WTC11 (cell line): ENCODE results near the gene GBF1. TPM values are rescaled to one million over a fixed set of nuclear protein-coding genes. Genes with fewer than 3 reads are reported as not detected.
A peak's percentile ranks its signal among the peaks of the same experiment; 100 is the strongest.

Source experiments
- ATAC-seq: fragments of 200-7000 bp; cut with Tn5 transposase; 2 replicates; pipeline ENCODE4 v1.10.0; 2021; ENCODE audit warnings: mild to moderate bottlenecking, moderate library complexity
- CTCF ChIA-PET: fragments of 300-600 bp; sonication (Branson Sonifier 250); formaldehyde crosslinking; loops from one replicate; lab custom pipeline; 2021; ENCODE audit warnings: antibody characterized with exemption; lab: Charles Lee
- POLR2A ChIA-PET: fragments of 350-600 bp; sonication (Branson Sonifier 250); formaldehyde crosslinking; loops from one replicate; lab custom pipeline; 2021; ENCODE audit warnings: antibody characterized with exemption; lab: Charles Lee
- DNase-seq: peaks from one replicate; pipeline ENCODE4 v3.0.0; 2021; ENCODE audit warnings: low spot score
- H3K27ac Mint-ChIP-seq: 2 replicates; pipeline ENCODE4 v1.8.0; 2021; ENCODE audit warnings: mixed read lengths
- H3K27me3 Mint-ChIP-seq: 2 replicates; pipeline ENCODE4 v1.8.0; 2021; ENCODE audit warnings: low read depth, mild to moderate bottlenecking, moderate library complexity, mixed read lengths
- H3K36me3 Mint-ChIP-seq: 2 replicates; pipeline ENCODE4 v1.8.0; 2021; ENCODE audit warnings: mixed read lengths
- H3K4me1 Mint-ChIP-seq: 2 replicates; pipeline ENCODE4 v1.8.0; 2022; ENCODE audit warnings: mixed read lengths
- H3K4me3 Mint-ChIP-seq: 2 replicates; pipeline ENCODE4 v1.8.0; 2021; ENCODE audit warnings: mild to moderate bottlenecking, moderate library complexity, mixed read lengths
- H3K9me3 Mint-ChIP-seq: 2 replicates; pipeline ENCODE4 v1.8.0; 2021; ENCODE audit warnings: mixed read lengths
- CDX4 ChIP-seq: fragments of 250-450 bp; sonication (Bioruptor Pico); IDR thresholded peaks from 2 replicates; pipeline ENCODE4 v1.9.0; 2021; ENCODE audit warnings: moderate library complexity, mild to moderate bottlenecking, inconsistent platforms, borderline replicate concordance
- CREM ChIP-seq: sonication (generic); formaldehyde crosslinking; IDR thresholded peaks from 2 replicates; pipeline ENCODE4 v1.8.1; 2022; ENCODE audit warnings: mild to moderate bottlenecking, missing genetic modification reagents, moderate library complexity
- CTCF ChIP-seq: fragments of 200-600 bp; IDR thresholded peaks from 2 replicates; pipeline ENCODE4 v1.8.0; 2022; ENCODE audit warnings: antibody characterized with exemption
- E2F4 ChIP-seq: sonication (generic); formaldehyde crosslinking; IDR thresholded peaks from 2 replicates; pipeline ENCODE4 v1.8.1; 2022; ENCODE audit warnings: low read depth, mild to moderate bottlenecking, moderate library complexity, missing genetic modification reagents, borderline replicate concordance
- E2F5 ChIP-seq: sonication (generic); formaldehyde crosslinking; IDR thresholded peaks from 2 replicates; pipeline ENCODE4 v1.8.1; 2022; ENCODE audit warnings: mild to moderate bottlenecking, moderate library complexity, missing genetic modification reagents
- ESRRA ChIP-seq: sonication (generic); formaldehyde crosslinking; IDR thresholded peaks from 2 replicates; pipeline ENCODE4 v1.8.1; 2022; ENCODE audit warnings: mild to moderate bottlenecking, missing genetic modification reagents, borderline replicate concordance
- GTF2I ChIP-seq: fragments of 250-450 bp; sonication (Bioruptor Pico); conservative IDR thresholded peaks from 2 replicates; pipeline ENCODE4 v1.4.0; 2021; ENCODE audit warnings: mild to moderate bottlenecking
- IRF1 ChIP-seq: sonication (generic); formaldehyde crosslinking; IDR thresholded peaks from 2 replicates; pipeline ENCODE4 v1.8.0; 2023; ENCODE audit warnings: missing genetic modification reagents
- JUN ChIP-seq: sonication (generic); formaldehyde crosslinking; IDR thresholded peaks from 2 replicates; pipeline ENCODE4 v1.8.0; 2023; ENCODE audit warnings: mild to moderate bottlenecking, missing genetic modification reagents
- KAT7 ChIP-seq: sonication (generic); formaldehyde crosslinking; IDR thresholded peaks from 2 replicates; pipeline ENCODE4 v1.8.1; 2023; ENCODE audit warnings: missing genetic modification reagents, mild to moderate bottlenecking, borderline replicate concordance
- NFATC4 ChIP-seq: fragments of 250-450 bp; sonication (Bioruptor Pico); IDR thresholded peaks from 2 replicates; pipeline ENCODE4 v1.9.0; 2021; ENCODE audit warnings: mild to moderate bottlenecking
- NFYB ChIP-seq: sonication (generic); formaldehyde crosslinking; conservative IDR thresholded peaks from 2 replicates; pipeline ENCODE4 v1.8.0; 2022; ENCODE audit warnings: low read depth, missing genetic modification reagents
- NR1H2 ChIP-seq: sonication (generic); formaldehyde crosslinking; IDR thresholded peaks from 2 replicates; pipeline ENCODE4 v1.9.0; 2021; ENCODE audit warnings: mild to moderate bottlenecking, moderate library complexity, missing genetic modification reagents
- PREB ChIP-seq: sonication (generic); formaldehyde crosslinking; IDR thresholded peaks from 2 replicates; pipeline ENCODE4 v1.8.1; 2022; ENCODE audit warnings: mild to moderate bottlenecking, missing genetic modification reagents, moderate library complexity, borderline replicate concordance
- SMAD3 ChIP-seq: sonication (generic); formaldehyde crosslinking; IDR thresholded peaks from 2 replicates; pipeline ENCODE4 v1.8.0; 2022; ENCODE audit warnings: missing genetic modification reagents, mild to moderate bottlenecking, borderline replicate concordance
- SP1 ChIP-seq: sonication (generic); formaldehyde crosslinking; conservative IDR thresholded peaks from 2 replicates; pipeline ENCODE4 v1.8.1; 2022; ENCODE audit warnings: missing genetic modification reagents
- ZBTB21 ChIP-seq: sonication (generic); formaldehyde crosslinking; IDR thresholded peaks from 2 replicates; pipeline ENCODE4 v1.8.1; 2023; ENCODE audit warnings: mild to moderate bottlenecking, missing genetic modification reagents, borderline replicate concordance
- ZNF263 ChIP-seq: sonication (generic); formaldehyde crosslinking; IDR thresholded peaks from 2 replicates; pipeline ENCODE4 v1.8.1; 2022; ENCODE audit warnings: low read depth, mild to moderate bottlenecking, moderate library complexity, missing genetic modification reagents
- ZNF423 ChIP-seq: fragments of 250-450 bp; sonication (Bioruptor Pico); IDR thresholded peaks from 2 replicates; pipeline ENCODE4 v2.1.2; 2022; ENCODE audit warnings: mild to moderate bottlenecking, moderate library complexity
- ZNF512 ChIP-seq: sonication (generic); formaldehyde crosslinking; IDR thresholded peaks from 2 replicates; pipeline ENCODE4 v1.8.1; 2022; ENCODE audit warnings: missing genetic modification reagents, borderline replicate concordance
- ZNF671 ChIP-seq: fragments of 250-450 bp; sonication (Bioruptor Pico); IDR thresholded peaks from 2 replicates; pipeline ENCODE4 v1.8.0; 2021; ENCODE audit warnings: mild to moderate bottlenecking
- total RNA-seq: library from RNA; stranded (reverse); gene quantifications from 3 replicates; pipeline ENCODE4 v1.2.3, GENCODE V29; 2021

Gene GBF1
- total RNA-seq, 1 experiment from 2014 or later, result 32.4 TPM

- TF ChIP-seq ESRRA (CRISPR knock-in tag) (no peak), SMAD3 (CRISPR knock-in tag) (no peak), JUN (CRISPR knock-in tag) (no peak), IRF1 (no peak), ZNF512 (CRISPR knock-in tag) (no peak), NR1H2 (no peak), ZNF671 (CRISPR knock-in tag) (no peak)
Measured at GRCh38 chr10:102396317-102396650, 151.0 kb downstream of the GBF1 start (continued).

GRCh38 chr10:102396730-102397151 is 151.4 kb downstream of the GBF1 start:
- Mint-ChIP-seq H3K27me3 (peaks cover 47% of the 10 kb centered on the region), H3K4me1 (peaks cover 21% of the 10 kb centered on the region), H3K4me3 (peak overlapping the region; percentile 75), H3K36me3 (no peaks in the 10 kb centered on the region; the same call in 1 of the 2 replicates), H3K27ac (no peak overlapping the region), H3K9me3 (no peaks in the 10 kb centered on the region)
- DNase-seq (no peak), ATAC-seq (no peak)
- TF ChIP-seq ZNF423 (CRISPR knock-in tag), result no peak
- TF ChIP-seq GTF2I (CRISPR knock-in tag), result no peak
- TF ChIP-seq SP1 (CRISPR knock-in tag), result no peak
- TF ChIP-seq CDX4 (CRISPR knock-in tag), result no peak
- no peak for TF ChIP-seq NFYB
- CTCF ChIA-PET, result interaction anchor here (1.3 to 9.1 kb wide), 9 partner anchors 13 to 167 kb away, joined by 4 to 115 read pairs (median 15); partner anchors contain the start of genes CUEDC2 and FBXL15
- POLR2A ChIA-PET, result no interaction called here

GRCh38 chr10:102397222-102398171 is 152.2 kb downstream of the GBF1 start:
- ATAC-seq (no peak), DNase-seq (no peak)
- POLR2A ChIA-PET, result no interaction called here
- H3K27ac Mint-ChIP-seq, result no peak overlapping the region
- H3K36me3 Mint-ChIP-seq, result no peaks in the 10 kb centered on the region; the same call in 1 of the 2 replicates
- TF ChIP-seq E2F4 (CRISPR knock-in tag) (no peak), CTCF (no peak), PREB (CRISPR knock-in tag) (no peak), CDX4 (CRISPR knock-in tag) (no peak), E2F5 (CRISPR knock-in tag) (no peak), KAT7 (no peak), ZNF263 (CRISPR knock-in tag) (no peak), CREM (no peak), NFATC4 (CRISPR knock-in tag) (no peak), ZBTB21 (CRISPR knock-in tag) (no peak)
- H3K9me3 Mint-ChIP-seq, result no peaks in the 10 kb centered on the region
- peak overlapping the region; percentile 75; the same call in 1 of the 2 replicates for H3K4me3 Mint-ChIP-seq
- peaks cover 40% of the 10 kb centered on the region for H3K27me3 Mint-ChIP-seq
- peaks cover 16% of the 10 kb centered on the region for H3K4me1 Mint-ChIP-seq
- CTCF ChIA-PET, result interaction anchor here (0.6 to 9.1 kb wide), 9 partner anchors 14 to 1378 kb away, joined by 3 to 115 read pairs (median 5); partner anchors contain the start of gene FBXL15
